Loucy (cell line): ENCODE results near the gene AGBL4.

Experiments
- EZH2phosphoT487 ChIP-seq: fragments of 200-600 bp; IDR thresholded peaks from 2 replicates; pipeline ENCODE4 v1.6.1; 2018; ENCODE audit warnings: antibody characterized with exemption, mild to moderate bottlenecking, moderate library complexity, borderline replicate concordance
- TF ChIP-seq, protein P1 (sequence below): fragments of 200-600 bp; sonication (generic); conservative IDR thresholded peaks from 2 replicates; pipeline ENCODE4 v1.5.1; 2014; ENCODE audit warnings: mild to moderate bottlenecking, antibody characterized with exemption, low read length

DNA sequence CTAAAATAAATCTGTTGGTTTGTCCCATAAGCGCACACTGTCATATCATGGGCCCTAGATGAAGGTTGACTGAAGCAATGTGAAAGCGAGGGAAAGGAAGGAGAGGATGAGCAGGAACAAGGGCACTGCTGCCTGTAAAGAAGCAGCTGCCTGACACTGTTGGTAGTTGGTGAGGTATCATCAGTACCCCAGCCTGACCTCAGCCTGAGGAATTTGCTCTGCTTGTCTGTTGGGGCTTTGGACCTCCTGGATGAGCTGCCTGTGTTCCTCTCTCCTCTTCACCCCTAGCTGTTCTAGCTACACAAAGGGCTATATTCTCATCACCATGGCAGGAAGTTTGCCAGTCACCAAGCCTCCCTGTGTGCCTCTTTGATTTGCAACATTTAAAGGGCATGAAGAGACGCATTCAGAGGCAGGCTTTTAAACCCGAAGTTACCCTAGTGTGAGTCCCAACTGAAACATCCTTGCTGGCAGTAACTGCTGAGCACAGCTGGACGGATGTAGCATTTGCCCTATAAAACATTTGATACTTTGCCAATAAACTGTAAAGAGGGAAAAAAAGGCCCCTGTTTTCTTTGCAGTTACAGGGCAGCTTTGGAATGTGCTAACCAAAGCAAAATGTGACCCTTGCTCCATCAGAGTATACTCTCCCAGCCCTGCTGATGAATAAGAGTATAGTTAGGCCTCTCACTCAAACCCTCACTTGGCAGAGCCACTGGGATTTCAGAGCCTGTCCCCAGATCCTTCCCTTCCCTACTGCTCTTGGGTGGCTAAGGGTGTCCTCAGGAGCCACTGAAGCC, 1529.6 kb downstream of the AGBL4 start:
- TF ChIP-seq, protein P1, sequence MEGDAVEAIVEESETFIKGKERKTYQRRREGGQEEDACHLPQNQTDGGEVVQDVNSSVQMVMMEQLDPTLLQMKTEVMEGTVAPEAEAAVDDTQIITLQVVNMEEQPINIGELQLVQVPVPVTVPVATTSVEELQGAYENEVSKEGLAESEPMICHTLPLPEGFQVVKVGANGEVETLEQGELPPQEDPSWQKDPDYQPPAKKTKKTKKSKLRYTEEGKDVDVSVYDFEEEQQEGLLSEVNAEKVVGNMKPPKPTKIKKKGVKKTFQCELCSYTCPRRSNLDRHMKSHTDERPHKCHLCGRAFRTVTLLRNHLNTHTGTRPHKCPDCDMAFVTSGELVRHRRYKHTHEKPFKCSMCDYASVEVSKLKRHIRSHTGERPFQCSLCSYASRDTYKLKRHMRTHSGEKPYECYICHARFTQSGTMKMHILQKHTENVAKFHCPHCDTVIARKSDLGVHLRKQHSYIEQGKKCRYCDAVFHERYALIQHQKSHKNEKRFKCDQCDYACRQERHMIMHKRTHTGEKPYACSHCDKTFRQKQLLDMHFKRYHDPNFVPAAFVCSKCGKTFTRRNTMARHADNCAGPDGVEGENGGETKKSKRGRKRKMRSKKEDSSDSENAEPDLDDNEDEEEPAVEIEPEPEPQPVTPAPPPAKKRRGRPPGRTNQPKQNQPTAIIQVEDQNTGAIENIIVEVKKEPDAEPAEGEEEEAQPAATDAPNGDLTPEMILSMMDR, result no peak
- no peak for TF ChIP-seq EZH2phosphoT487
